ENCODE measurements around the gene CTIF.
A peak's percentile ranks its signal among the peaks of the same experiment; 100 is the strongest.

Gene CTIF

DNA sequence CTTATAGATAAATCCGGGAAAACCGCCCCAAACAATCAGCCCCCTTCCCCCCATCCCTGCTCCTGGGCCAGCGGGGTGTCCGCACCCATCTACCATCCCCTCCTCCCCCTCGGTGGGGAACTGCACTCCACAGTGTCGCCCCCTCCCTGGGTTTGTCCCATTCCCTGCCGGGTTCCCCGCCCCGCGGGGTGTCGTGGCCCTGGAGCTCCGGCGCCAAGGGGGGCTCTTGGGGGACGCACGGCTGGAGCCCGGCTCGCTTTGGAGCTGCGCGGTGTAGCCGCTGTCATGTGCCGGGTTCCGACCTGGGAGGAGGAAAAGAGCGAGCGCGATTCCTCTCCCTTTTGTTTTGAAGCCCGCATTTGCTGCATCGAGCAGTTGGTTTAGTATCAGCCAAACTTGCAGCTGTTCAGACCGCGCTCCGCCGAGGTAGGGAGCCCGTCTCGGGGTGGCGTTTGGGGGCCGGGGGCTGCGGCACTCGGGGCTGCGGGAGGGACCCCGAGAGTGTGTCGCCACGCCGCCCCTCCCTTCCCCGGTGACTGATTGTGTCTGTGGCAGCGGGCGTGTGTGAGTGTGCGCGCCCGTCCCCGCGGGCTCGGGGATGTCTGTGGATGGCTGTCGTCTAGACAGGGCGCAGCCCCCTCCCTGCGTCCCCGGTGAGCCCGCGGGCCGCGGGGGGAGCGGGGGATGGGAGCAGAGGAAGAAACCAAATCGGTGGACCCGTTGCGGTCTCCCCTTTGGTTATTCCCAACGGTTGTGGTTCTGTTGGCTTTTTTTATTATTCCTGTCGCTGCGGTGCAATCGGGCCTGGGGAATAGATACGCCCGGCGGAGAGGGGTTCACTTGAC, 797 bp downstream of the CTIF start:
- TF ChIP-seq, protein P1, sequence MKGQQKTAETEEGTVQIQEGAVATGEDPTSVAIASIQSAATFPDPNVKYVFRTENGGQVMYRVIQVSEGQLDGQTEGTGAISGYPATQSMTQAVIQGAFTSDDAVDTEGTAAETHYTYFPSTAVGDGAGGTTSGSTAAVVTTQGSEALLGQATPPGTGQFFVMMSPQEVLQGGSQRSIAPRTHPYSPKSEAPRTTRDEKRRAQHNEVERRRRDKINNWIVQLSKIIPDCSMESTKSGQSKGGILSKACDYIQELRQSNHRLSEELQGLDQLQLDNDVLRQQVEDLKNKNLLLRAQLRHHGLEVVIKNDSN (IDR thresholded peaks at IDR 0.05), result peak; percentile 40; the same call in 1 of the 2 replicates
- TF ChIP-seq, protein P2, sequence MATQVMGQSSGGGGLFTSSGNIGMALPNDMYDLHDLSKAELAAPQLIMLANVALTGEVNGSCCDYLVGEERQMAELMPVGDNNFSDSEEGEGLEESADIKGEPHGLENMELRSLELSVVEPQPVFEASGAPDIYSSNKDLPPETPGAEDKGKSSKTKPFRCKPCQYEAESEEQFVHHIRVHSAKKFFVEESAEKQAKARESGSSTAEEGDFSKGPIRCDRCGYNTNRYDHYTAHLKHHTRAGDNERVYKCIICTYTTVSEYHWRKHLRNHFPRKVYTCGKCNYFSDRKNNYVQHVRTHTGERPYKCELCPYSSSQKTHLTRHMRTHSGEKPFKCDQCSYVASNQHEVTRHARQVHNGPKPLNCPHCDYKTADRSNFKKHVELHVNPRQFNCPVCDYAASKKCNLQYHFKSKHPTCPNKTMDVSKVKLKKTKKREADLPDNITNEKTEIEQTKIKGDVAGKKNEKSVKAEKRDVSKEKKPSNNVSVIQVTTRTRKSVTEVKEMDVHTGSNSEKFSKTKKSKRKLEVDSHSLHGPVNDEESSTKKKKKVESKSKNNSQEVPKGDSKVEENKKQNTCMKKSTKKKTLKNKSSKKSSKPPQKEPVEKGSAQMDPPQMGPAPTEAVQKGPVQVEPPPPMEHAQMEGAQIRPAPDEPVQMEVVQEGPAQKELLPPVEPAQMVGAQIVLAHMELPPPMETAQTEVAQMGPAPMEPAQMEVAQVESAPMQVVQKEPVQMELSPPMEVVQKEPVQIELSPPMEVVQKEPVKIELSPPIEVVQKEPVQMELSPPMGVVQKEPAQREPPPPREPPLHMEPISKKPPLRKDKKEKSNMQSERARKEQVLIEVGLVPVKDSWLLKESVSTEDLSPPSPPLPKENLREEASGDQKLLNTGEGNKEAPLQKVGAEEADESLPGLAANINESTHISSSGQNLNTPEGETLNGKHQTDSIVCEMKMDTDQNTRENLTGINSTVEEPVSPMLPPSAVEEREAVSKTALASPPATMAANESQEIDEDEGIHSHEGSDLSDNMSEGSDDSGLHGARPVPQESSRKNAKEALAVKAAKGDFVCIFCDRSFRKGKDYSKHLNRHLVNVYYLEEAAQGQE (IDR thresholded peaks at IDR 0.05; ENCODE audit: low read depth), result no peak
- TF ChIP-seq, protein P3, sequence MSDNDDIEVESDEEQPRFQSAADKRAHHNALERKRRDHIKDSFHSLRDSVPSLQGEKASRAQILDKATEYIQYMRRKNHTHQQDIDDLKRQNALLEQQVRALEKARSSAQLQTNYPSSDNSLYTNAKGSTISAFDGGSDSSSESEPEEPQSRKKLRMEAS (IDR thresholded peaks at IDR 0.05), result peak; percentile 8; the same call in 1 of the 2 replicates
- TF ChIP-seq ZBTB7A (IDR thresholded peaks at IDR 0.05; ENCODE audit: low read depth), result peak; percentile 74; the same call in 1 of the 2 replicates
- TF ChIP-seq EP300 (IDR thresholded peaks at IDR 0.05; ENCODE audit: borderline replicate concordance), result no peak
- 0 out of 2 replicates have a peak, but pooled peaks have one; percentile 19 for TF ChIP-seq TCF12 (IDR thresholded peaks at IDR 0.05; ENCODE audit: low read depth)

DNA sequence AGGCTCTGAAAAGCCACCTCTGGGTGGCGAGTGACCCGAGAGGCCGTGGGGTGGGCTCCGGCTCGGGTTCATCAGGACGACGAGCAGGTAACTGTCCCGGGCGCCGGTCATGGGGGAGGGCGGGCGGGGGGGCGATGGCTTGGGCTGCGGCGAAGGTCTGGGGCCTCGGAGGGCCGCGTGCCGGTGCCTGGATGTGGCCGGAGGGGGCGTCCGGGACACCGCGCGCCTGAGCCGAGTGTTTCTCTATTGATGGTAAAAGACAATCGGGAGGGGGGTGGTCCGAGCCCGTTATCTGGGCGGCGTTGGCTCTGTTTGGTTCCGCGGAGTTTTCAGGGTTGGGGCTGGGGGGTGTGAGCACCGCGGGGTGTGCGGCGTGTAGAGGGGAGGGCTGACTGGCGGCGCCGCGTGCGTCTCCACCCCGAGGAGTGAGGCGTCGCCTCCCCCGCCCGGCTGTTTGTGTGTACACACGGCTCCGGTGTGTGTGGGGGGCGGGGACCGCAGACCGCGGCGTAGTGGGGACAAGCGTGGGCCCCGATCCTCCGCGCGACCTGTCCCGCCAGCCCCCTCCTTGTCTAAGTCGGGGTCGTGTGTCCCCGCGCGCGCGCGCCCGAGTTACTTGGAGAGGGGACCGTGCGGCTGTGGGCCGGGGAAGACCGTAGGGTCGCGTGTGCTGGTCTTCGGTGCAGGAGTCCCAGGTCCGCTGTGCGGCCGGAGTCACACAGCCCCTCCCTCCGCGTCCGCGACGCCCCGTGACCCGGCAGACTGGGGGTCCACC, 1.6 kb downstream of the CTIF start:
- TF ChIP-seq TAF1 (IDR thresholded peaks at IDR 0.05; ENCODE audit: low read depth) (no peak), ZBTB7A (IDR thresholded peaks at IDR 0.05; ENCODE audit: low read depth) (peak; percentile 87)
- TF ChIP-seq, protein P3 (IDR thresholded peaks at IDR 0.05), result peak; percentile 81

DNA sequence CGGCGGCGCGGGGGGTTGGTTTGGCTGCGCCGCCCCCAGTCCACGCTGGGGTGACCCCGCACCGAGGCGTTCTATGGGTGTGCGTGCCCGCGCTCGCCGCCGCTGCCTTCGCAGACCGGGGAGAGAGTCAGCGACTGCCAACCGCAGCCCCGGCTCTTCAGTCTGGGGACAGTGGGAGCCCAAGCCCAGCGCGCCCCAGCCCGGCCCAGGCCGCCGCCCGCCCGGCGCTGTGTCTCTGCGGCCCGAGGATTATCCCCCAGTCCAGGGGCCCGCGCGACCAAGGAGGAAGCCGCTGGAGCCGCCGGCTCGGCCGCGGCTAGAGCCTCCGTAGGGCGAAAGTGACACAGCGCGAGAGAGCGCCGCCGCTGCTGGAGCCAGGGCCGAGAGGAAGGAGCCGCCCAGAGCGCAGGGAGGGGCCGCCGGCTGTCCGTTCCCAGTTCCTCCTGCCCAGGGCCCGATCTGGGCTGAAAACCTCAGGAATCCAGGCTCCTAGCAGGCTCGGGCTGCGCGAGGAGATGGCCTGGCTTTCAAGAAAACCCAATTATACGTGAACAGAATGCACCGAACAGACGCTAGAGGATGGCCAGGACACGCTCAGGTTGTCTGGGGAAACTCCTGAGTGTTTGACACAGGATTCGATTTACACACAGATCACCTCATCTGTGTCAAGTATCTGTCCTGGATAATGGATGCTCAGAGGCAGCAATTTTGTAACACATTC, 2.4 kb downstream of the CTIF start:
- TF ChIP-seq TCF12 (IDR thresholded peaks at IDR 0.05; ENCODE audit: low read depth) (no peak), FOXM1 (IDR thresholded peaks at IDR 0.05; ENCODE audit: borderline replicate concordance, low read depth) (no peak), CREB1 (IDR thresholded peaks at IDR 0.05; ENCODE audit: low read depth) (no peak), EGR1 (IDR thresholded peaks at IDR 0.05) (no peak), EP300 (IDR thresholded peaks at IDR 0.05; ENCODE audit: borderline replicate concordance) (no peak), TAF1 (IDR thresholded peaks at IDR 0.05; ENCODE audit: low read depth) (peak; percentile 45; the same call in 1 of the 2 replicates), TEAD4 (IDR thresholded peaks at IDR 0.05) (no peak), YY1 (IDR thresholded peaks at IDR 0.05; ENCODE audit: low read depth) (no peak)
- TF ChIP-seq, protein P3 (IDR thresholded peaks at IDR 0.05), result no peak
- TF ChIP-seq, protein P2 (IDR thresholded peaks at IDR 0.05; ENCODE audit: low read depth), result 0 out of 2 replicates have a peak, but pooled peaks have one; percentile 4

DNA sequence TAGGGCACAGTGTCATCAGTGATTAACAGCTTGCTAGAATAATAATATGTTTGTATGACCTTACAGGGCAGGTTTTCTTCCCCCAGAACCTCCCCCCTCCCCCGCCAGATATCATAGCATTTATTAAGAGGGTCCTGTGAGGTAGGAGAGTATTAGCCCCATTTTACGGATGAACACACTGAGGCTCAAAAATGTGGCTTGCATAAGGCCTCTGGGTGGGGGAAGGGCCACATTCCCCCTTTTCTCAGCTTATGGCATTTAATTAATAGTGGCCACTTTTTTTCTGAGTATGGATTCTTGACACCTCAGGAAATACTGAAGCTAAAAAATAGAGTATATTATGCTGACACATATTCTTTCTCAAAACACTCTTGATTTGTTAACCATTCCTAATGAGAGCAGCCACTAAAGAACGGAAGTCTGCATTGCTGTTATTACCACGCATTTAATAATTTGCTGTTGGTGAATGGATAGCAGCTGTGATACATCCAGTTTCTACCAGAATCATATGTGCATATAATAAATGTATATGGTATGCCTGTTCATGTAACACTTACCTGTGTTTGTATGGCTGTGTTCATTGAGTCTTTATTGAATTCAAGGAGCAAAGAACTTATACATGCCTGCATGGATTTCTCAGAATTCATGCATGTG, 3.0 kb downstream of the CTIF start:
- TF ChIP-seq CREB1 (IDR thresholded peaks at IDR 0.05; ENCODE audit: low read depth), result no peak

DNA sequence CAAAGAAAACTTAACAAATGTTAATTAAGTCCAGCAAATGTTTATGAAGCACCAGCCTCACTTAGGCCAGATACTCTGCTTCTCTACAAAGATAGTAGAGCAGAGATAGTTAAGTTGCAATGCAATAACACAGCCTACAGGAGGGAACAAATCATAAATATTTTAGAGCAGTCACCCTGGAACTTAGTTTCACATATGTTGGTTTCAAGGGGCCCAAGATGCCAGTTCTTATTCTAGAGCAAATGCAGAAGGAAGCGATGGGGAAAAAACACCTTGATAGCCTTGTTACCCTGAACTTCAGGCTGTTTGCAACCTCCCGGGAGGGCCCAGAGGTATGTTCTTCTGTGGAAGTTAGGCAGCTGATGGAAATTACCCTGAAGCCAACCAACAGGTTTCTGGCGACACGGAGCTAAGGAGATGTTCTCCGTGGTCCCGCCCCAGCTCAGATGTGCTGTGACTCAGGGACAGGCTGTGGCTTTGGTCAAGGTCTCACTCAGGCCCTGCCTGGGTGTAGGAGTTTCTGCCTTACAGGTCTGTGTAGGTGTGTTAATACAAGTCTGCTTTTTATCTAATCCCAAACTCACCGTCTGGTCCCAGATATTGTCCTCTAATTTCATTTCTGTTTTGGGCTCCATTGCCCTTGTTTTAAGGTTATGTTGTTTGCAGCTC, 3.8 kb downstream of the CTIF start:
- TF ChIP-seq FOXM1 (IDR thresholded peaks at IDR 0.05; ENCODE audit: borderline replicate concordance, low read depth) (no peak), RAD21 (IDR thresholded peaks at IDR 0.05; ENCODE audit: low read depth) (no peak), TCF12 (IDR thresholded peaks at IDR 0.05; ENCODE audit: low read depth) (no peak), CREB1 (IDR thresholded peaks at IDR 0.05; ENCODE audit: low read depth) (no peak), NFIC (IDR thresholded peaks at IDR 0.05) (no peak), TAF1 (IDR thresholded peaks at IDR 0.05; ENCODE audit: low read depth) (no peak), EP300 (IDR thresholded peaks at IDR 0.05; ENCODE audit: borderline replicate concordance) (no peak), ZBTB7A (IDR thresholded peaks at IDR 0.05; ENCODE audit: low read depth) (no peak), EGR1 (IDR thresholded peaks at IDR 0.05) (no peak), CEBPB (IDR thresholded peaks at IDR 0.05) (no peak), TEAD4 (IDR thresholded peaks at IDR 0.05) (no peak), YY1 (IDR thresholded peaks at IDR 0.05; ENCODE audit: low read depth) (no peak)
- TF ChIP-seq, protein P1 (IDR thresholded peaks at IDR 0.05), result no peak
- TF ChIP-seq, protein P3 (IDR thresholded peaks at IDR 0.05), result no peak
- TF ChIP-seq, protein P2 (IDR thresholded peaks at IDR 0.05; ENCODE audit: low read depth), result no peak
